Neural cell (in vitro differentiated cells): ENCODE results near the gene FAM234A.

Experiments used
- CTCF ChIP-seq: fragments of 450-650 bp; IDR thresholded peaks from 2 replicates; pipeline ENCODE4 v1.5.1; 2014; ENCODE audit warnings: antibody characterized with exemption, mild to moderate bottlenecking, moderate library complexity; ENCODE audit not compliant: poor library complexity, severe bottlenecking
- EP300 ChIP-seq: fragments of 450-650 bp; conservative IDR thresholded peaks from 2 replicates; pipeline ENCODE4 v1.6.1; 2014; ENCODE audit warnings: antibody characterized with exemption, mild to moderate bottlenecking, moderate library complexity; ENCODE audit not compliant: poor library complexity, severe bottlenecking
- SMC3 ChIP-seq: fragments of 450-650 bp; conservative IDR thresholded peaks from 2 replicates; pipeline ENCODE4 v1.6.1; 2014; ENCODE audit warnings: antibody characterized with exemption, mild to moderate bottlenecking, moderate library complexity; ENCODE audit not compliant: poor library complexity

- no peak for TF ChIP-seq SMC3
- TF ChIP-seq CTCF: no peak
- no peak for TF ChIP-seq EP300
Observed at GRCh38 chr16:193441-193840, 41.2 kb upstream of the FAM234A start.
